Breast epithelium (tissue), 3 donors: ENCODE data around the gene SDCCAG8.

Source experiments
- POLR2A ChIP-seq: fragments of 450-650 bp; IDR thresholded peaks from one replicate; pipeline ENCODE4 v1.6.1; 2016; ENCODE audit warnings: antibody characterized with exemption, mild to moderate bottlenecking, moderate library complexity
- POLR2AphosphoS5 ChIP-seq, 3 donors: sonication (generic); formaldehyde crosslinking; IDR thresholded peaks; one replicate each; pipeline ENCODE4 v1.6.1; 2017; ENCODE audit warnings: antibody characterized with exemption in 3 of 3
- TF ChIP-seq, protein P1 (sequence below), 3 donors: fragments of 450-650 bp; IDR thresholded peaks; one replicate each; pipeline ENCODE4 v1.5.1; 2016 to 2017; ENCODE audit warnings: antibody characterized with exemption in 3 of 3, mild to moderate bottlenecking in 3 of 3, moderate library complexity in 3 of 3

DNA sequence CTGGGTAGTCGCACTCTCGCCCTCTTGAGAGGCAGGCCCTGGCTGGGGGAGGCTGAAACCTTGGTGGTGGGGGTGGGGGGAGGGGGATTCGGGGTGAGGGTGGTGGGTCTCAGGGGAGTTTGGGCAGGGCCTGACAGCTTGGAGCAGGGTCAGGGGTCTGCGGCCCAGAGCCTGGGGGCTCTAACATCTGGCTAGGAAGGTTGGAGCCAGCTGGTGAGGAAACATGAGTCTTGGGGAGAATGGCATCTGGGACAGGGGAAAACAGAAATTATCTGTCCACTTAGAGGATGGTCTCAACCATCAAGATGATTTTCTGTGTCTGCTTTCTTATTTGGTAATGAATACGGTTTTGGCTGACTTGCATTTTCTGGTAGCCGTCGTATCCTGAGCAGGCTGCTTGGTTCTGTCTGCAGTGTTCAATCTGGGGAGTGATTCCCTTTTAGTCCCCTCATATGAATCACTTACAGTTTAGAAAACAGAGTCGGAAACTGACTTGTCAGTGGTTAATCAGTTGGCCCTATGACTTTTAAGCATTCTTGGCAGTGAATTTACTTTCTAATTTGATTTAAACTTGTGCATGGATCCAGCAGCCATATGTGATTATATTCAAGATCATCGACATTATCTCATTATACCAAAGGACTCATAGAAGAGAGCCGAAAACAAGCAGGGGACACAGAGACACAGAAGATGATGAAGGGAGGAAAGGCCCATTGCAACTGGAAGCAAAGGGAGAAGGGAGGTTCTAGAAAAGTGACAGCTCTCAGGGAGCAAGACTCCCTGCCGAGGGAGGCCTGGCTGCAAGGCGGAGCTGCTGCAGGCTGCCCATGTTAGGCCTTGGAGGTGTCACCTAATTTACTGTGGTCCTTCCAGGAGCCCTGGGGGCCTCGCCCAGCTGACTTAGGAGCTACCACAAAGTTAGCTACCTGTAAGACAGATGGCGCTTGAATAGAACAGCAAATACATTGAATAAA lies 237.6 kb downstream of the SDCCAG8 start:
- TF ChIP-seq, protein P1, sequence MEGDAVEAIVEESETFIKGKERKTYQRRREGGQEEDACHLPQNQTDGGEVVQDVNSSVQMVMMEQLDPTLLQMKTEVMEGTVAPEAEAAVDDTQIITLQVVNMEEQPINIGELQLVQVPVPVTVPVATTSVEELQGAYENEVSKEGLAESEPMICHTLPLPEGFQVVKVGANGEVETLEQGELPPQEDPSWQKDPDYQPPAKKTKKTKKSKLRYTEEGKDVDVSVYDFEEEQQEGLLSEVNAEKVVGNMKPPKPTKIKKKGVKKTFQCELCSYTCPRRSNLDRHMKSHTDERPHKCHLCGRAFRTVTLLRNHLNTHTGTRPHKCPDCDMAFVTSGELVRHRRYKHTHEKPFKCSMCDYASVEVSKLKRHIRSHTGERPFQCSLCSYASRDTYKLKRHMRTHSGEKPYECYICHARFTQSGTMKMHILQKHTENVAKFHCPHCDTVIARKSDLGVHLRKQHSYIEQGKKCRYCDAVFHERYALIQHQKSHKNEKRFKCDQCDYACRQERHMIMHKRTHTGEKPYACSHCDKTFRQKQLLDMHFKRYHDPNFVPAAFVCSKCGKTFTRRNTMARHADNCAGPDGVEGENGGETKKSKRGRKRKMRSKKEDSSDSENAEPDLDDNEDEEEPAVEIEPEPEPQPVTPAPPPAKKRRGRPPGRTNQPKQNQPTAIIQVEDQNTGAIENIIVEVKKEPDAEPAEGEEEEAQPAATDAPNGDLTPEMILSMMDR (IDR thresholded peaks at IDR 0.05) = no peak
- TF ChIP-seq POLR2AphosphoS5 (IDR thresholded peaks at IDR 0.05) (no peak), POLR2A (no peak)
